HG03108 (cell line): ENCODE measurements around the gene CTPS2.
"Not testable (repeated sequence)": the region's sequence is repeated elsewhere in the genome, so short reads cannot be mapped to it uniquely, and the experiment has no call there.

Source experiments
- ATAC-seq: cut with Tn5 transposase; IDR thresholded peaks from one replicate; pipeline ENCODE4 v1.9.1; 2021; ENCODE audit warnings: moderate library complexity; ENCODE audit not compliant: unreplicated experiment

Gene CTPS2

GRCh38 chrX:16712548-16713155, at the start of gene CTPS2:
Gene CTPS2, minus strand, starts transcription at chrX:16712669. Its CDS starts 9,767 bp downstream, at chrX:16702902.
- peak; percentile 65 for ATAC-seq

GRCh38 chrX:16761500-16761899, 49.0 kb upstream of the CTPS2 start:
- ATAC-seq: not testable (repeated sequence)

GRCh38 chrX:16756724-16757123, 44.3 kb upstream of the CTPS2 start:
- no peak for ATAC-seq

GRCh38 chrX:16754019-16754418, 41.5 kb upstream of the CTPS2 start:
- no peak for ATAC-seq

- ATAC-seq: no peak
Observed at GRCh38 chrX:16750136-16750535, 37.7 kb upstream of the CTPS2 start.

GRCh38 chrX:16748425-16748824, 36.0 kb upstream of the CTPS2 start:
- no peak for ATAC-seq

GRCh38 chrX:16745659-16746058, 33.2 kb upstream of the CTPS2 start:
- ATAC-seq: no peak

GRCh38 chrX:16745102-16745501, 32.6 kb upstream of the CTPS2 start:
- no peak for ATAC-seq

- no peak for ATAC-seq
Observed at GRCh38 chrX:16743604-16744325, 31.3 kb upstream of the CTPS2 start.

- ATAC-seq: no peak
Observed at GRCh38 chrX:16739574-16739973, 27.1 kb upstream of the CTPS2 start.

GRCh38 chrX:16737024-16737423, 24.6 kb upstream of the CTPS2 start:
- ATAC-seq: no peak

- no peak for ATAC-seq
Observed at GRCh38 chrX:16733013-16733412, 20.5 kb upstream of the CTPS2 start.

- no peak for ATAC-seq
Observed at GRCh38 chrX:16730450-16730849, 18.0 kb upstream of the CTPS2 start.

GRCh38 chrX:16727637-16728036, 15.2 kb upstream of the CTPS2 start:
- no peak for ATAC-seq

GRCh38 chrX:16726347-16726988, 14.0 kb upstream of the CTPS2 start:
- peak; percentile 77 for ATAC-seq

- no peak for ATAC-seq
Observed at GRCh38 chrX:16725072-16725471, 12.6 kb upstream of the CTPS2 start.

- no peak for ATAC-seq
Observed at GRCh38 chrX:16722481-16722880, 10.0 kb upstream of the CTPS2 start.

GRCh38 chrX:16719334-16720084, 7.0 kb upstream of the CTPS2 start, which contains the start of gene SYAP1:
Gene SYAP1, plus strand, starts transcription at chrX:16719612. Its CDS starts 113 bp downstream, at chrX:16719725.
- peak; percentile 99 for ATAC-seq

GRCh38 chrX:16718824-16719333, 6.4 kb upstream of the CTPS2 start:
- ATAC-seq: no peak

GRCh38 chrX:16716451-16716850, 4.0 kb upstream of the CTPS2 start:
- not testable (repeated sequence) for ATAC-seq

GRCh38 chrX:16715638-16716037, 3.2 kb upstream of the CTPS2 start:
- not testable (repeated sequence) for ATAC-seq
